ENCODE measurements around the gene SESN1.

DNA sequence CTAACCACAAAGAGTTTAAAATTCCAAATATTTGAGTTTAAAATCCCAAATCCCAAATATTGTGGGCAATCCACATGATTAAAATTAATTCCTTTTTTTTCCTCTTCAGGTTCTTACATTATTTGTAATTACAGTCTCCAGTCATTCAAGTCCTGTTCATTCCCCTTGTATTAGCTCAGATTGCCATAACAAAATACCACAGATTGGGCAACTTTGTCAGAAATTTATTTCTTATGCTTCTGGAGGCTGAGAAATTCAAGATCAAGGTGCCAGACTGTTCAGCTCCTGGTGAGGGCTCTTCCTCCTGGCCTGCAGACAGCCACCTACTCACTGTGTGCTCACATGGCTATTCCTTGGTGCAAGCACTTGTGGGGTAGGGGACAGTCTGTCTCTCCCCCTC is 141.0 kb downstream of the SESN1 start:
- TF ChIP-seq, protein P1, sequence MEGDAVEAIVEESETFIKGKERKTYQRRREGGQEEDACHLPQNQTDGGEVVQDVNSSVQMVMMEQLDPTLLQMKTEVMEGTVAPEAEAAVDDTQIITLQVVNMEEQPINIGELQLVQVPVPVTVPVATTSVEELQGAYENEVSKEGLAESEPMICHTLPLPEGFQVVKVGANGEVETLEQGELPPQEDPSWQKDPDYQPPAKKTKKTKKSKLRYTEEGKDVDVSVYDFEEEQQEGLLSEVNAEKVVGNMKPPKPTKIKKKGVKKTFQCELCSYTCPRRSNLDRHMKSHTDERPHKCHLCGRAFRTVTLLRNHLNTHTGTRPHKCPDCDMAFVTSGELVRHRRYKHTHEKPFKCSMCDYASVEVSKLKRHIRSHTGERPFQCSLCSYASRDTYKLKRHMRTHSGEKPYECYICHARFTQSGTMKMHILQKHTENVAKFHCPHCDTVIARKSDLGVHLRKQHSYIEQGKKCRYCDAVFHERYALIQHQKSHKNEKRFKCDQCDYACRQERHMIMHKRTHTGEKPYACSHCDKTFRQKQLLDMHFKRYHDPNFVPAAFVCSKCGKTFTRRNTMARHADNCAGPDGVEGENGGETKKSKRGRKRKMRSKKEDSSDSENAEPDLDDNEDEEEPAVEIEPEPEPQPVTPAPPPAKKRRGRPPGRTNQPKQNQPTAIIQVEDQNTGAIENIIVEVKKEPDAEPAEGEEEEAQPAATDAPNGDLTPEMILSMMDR (optimal IDR thresholded peaks at IDR 0.05 in 1 of 3, IDR thresholded peaks at IDR 0.05 in 1 of 3, conservative IDR thresholded peaks at IDR 0.05 in 1 of 3; ENCODE audit: extremely low read depth in 1 of 3, insufficient read depth in 2 of 3, low read length in 3 of 3) = no peak
- TF ChIP-seq EZH2 (IDR thresholded peaks at IDR 0.05; ENCODE audit: low read length) = no peak

Measured in keratinocyte (primary cell).